ENCODE data around the gene PRSS27. TPM values are rescaled to one million over a fixed set of nuclear protein-coding genes. Genes with fewer than 3 reads are reported as not detected.

Gene PRSS27
- total RNA-seq, 1 donor from 2014 or later: 1.0 TPM

GRCh38 chr16:2728034-2728433 is 8.0 kb upstream of the PRSS27 start:
- intact Hi-C loops (cut with micrococcal nuclease): no loop called here

DNA sequence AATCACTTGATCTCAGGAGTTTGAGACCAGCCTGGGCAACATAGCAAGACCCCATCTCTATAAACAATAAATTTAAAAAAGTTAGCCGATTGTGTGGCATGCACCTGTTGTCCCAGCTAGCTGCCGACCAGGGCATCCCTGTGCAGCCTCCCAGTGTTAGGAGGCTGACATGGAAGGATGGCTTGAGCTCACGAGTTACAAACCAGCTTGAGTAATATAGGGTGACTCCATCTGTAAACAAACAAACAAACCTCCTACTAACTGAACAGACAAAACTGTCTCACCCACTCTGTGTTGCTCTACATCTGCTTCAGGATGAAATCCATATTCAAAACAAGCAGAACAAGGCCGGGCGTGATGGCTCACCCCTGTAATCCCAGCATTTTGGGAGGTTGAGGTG is 6.9 kb upstream of the PRSS27 start:
- intact Hi-C loops (cut with micrococcal nuclease): no loop called here

DNA sequence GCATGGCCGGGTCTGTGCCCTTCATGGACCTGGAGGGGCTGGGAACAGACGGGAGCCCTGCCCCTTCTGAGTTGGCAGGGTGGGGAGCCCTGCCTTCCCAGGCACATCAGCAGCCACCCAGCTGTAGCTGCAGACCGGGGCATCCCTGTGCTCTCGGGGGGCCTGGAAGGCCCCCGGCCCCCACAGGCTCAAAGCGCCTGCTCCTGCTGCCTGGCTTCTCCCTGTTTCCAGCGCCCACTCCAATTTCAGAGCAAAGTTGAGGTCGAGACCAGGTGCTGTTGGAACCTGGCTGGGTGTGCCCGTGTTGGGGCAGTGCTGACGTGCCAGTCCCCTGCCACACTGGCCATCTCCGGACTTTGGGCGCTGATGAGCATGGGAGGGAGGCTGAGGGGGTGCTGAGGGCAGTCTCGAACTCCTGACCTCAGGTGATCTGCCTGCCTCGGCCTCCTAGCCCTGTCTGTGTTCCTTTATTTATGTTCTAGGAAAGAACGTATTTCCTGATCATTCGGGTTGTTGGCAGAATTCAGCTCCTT is 4.9 kb upstream of the PRSS27 start:
- intact Hi-C loops (cut with micrococcal nuclease): no loop called here

DNA sequence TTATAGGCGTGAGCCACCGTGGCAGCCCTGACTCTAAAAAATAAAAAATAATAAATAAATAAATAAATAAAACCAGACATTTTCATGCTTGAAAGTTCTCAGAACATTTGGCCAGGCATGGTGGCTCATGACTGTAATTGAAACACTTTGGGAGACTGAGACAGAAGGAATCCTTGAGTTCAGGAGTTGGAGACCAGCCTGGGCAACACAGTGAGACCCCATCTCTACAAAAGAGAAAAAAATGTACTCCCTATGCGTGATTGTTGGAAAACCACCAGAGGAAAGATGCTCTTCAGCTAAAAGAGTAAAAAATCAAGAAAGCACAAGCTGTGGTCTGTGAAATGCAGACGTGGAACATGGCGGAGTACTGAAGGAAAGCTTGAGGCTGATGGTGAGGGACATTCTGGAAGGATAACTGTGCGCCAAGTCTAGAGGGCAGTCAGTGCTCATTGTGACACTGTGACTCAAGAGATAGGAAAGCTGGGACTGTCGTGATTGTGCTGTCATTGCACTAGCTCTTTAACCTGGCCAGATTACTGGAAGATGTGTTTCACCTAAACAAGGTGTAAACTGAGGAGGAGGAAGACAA is 4.2 kb upstream of the PRSS27 start:
- intact Hi-C loops (cut with micrococcal nuclease): no loop called here

DNA sequence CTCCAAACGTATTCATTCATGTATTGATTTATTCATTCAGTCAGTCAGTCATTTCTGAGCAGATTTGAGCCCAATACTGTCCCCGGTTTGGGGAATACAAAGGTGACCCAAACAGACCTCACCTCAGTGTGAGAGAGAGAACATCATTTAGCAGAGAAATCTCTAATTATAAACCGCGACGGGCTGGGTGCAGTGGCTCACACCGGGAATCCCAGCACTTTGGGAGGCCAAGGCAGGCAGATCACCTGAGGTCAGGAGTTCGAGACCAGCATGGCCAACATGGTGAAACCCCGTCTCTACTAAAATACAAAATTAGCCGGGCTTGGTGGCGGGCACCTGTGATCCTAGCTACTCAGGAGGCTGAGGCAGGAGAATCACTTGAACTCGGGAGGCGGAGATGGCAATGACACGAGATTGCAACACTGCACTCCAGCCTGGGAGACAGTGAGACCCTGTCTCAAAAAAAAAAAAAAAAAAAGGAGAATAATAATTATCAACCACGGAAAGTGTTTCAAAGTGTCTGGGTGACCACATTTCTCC is 1.7 kb upstream of the PRSS27 start:
- intact Hi-C loops (cut with micrococcal nuclease): loop anchor here (1.0 to 2.0 kb wide), 3 partner anchors 31 to 247 kb away; partner anchors contain the start of genes KCTD5, PAQR4 and SRRM2

DNA sequence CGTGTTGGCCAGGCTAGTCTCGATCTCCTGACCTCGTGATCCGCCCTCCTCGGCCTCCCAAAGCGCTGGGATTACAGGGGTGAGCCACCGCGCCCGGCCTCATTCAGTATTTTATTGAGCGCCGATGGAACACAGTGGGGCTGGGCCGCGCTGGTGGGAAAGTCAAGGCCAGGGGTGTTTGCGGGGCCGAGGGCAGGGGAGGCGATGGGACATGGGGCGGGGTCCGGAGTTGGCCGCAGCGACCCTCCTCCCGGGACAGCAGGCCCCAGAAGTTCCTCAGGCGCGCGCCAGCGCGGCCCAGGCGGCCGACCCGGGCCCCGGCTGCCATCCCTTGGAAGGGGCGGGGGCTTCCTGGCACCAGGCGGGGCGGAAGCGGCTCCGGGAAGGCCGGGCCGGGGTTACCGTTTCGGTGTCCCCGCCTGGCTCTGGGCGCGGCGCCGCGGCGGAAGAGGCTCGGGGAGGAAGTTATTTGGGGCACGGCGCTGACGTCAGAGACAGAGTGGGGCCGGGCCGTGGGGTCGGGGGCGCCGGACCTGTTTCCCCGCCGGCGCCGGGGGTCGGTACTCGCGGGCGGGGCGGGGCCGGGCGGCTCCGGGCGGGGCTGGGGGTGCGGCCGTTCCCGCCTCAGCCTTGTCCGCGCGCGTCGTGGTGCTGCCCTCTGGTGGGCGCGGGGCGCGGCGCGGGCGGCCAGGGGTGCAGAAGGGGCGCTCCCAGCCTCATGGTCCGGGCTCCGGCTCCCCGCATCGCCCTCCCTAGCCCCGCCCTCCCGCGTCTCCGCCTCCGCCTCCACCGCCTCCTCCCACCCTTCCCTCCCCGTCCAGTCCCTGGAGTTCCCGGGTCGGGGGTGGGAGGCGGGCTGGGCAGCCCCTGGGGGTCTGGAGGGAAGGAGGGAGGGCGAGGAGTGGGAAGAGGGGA is 952 bp upstream of the PRSS27 start:
- intact Hi-C loops (cut with micrococcal nuclease): loop anchor here (1.0 to 2.0 kb wide), 3 partner anchors 32 to 248 kb away; partner anchors contain the start of genes KCTD5, PAQR4 and SRRM2

DNA sequence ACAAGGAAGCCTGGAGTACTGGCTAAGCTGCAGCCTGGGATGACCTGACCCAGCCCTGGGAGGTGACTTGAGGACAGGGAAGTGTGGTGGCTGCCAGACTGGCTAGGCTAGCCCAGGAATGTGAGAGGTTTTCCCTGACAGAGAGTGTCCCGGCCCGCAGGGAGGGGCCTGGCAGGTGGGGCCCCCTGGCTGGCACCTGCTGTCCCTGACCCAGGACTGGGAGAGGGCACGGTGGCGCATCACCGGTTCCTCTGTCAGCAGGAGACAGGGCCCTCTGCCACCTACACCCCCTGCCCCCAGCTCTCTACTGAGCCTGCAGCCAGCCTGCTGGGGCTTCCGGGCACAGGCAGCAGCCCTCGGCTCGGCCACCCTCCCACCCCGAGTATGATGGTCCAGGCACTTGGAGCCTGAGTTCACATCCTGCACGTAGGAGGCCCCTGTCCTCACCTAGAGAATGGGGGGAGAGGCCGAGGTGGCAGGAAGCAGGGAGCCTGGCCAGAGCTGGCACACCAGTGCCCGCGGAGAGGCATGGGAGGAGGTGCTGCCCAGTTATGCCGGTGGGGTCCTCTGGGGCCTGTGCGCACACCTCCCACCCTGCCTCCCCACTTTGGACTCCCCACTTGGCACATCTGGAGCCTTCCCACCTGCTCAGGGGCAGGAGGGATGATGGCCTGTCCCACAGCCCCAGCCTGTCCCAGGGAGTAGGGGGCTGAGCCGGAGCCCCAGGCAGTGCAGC is 528 bp downstream of the PRSS27 start:
- intact Hi-C loops (cut with micrococcal nuclease): loop anchor here (2.0 kb wide), 2 partner anchors 33 to 249 kb away; partner anchors contain the start of genes PAQR4 and SRRM2

DNA sequence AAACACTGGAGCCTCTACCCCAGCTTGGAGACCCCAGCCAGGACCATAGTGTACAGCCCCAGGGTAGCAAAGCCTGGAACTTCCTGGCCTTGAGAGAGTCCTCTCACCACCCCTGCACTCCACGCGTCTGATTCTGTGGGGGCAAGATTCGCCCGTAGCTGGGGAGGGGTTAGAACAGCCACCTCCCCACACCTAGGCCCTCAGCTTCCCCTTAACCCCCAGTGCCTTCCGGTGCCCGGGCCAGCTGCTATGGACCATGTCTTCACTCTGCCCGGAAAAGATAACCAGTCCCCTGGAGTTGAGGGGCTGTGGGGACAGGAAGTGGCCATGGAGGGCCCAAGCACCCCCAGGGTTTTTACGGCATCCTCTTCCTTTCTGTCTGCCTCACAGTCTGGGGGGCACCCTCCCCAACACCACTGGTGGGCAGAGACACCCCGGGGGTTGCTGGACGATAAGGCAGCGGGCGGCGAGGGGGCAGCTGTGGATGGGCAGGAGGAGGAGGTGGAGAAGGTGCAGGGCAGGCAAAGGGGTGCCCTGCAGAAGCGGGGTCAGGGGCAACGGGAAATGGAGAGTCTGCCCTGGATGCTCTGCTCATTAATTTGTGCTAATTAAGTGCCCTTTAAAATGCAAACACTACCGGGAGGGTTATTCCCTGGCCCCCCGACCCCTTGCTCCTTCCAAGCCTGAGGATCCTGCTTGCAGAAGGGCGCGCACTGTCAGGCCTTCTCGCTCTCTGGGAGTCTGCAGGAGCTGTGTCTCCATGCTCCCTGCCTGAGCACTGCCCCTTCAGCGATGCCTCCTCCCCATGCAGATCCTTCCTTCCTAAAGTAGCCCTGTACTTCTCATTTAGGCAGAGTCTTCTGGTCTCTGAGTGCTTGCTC is 2.4 kb downstream of the PRSS27 start:
- intact Hi-C loops (cut with micrococcal nuclease): no loop called here

DNA sequence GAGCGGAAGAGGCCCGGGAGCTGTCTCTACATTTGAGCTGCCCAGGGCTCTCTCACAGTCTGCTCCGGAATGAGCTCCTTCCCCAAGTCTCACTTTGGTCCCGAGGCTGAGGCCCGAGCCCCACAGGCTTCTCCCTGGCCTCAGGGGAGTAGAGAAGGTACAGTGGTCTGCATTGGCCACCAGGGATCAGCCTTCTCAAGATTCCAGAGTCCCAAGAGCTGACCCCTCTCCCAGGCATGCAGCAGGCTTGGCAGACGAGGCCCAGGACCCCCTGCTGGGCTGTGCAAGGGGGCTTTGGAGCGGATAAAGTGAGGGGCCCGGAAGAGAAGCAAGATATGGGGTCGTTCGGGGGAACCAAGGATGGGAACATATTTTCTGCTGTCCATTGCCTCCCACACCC is 3.1 kb downstream of the PRSS27 start:
- intact Hi-C loops (cut with micrococcal nuclease): no loop called here

DNA sequence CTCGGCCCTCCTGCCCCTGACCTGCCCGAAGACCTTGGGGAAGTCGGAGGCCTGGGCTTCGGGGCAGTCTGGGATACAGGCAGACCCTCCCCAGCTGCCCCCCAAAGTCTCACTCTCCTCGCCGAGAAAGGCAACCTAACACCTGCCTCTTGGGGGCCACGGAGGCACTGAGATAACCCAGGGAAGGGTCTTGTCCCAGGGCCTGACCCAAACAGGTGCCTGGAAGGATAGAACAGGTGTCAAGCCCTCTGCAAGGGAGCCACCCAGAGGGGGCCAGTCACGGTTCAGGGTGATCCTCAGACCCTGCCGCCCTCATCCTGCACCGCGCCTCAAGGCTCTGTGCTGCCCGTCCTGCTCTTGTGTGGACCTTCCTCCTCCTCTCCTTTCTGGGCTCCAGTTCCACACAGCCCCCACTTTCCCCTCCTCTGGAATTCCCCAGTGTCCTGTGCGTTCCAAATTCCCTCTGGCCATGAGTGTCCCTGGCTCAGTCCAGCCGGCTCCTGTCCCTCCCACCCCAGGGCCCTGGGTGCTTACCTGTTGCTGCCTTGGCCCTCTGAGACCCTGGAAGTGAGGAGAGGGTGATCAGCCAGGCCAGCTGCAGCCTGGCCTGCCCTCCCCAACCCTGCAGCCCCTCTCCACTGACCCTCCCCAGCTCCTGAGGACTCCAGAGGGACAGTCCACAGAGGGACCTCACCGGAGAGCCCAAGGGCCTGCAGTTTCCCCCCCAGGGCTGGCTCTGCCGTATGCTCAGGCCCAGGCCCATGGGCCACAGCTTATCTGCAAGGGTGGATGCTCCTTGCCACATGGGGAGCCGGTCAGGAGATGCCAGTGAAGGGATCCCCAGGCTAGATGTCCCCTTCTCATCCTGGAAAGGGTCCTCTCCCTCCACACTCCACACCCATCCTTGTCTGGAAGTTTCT is 3.8 kb downstream of the PRSS27 start:
- intact Hi-C loops (cut with micrococcal nuclease): loop anchor here (1.0 kb wide), 2 partner anchors 34 to 37 kb away; partner anchors contain the start of gene KCTD5

- intact Hi-C loops (cut with micrococcal nuclease): loop anchor here (1.0 kb wide), 2 partner anchors 33 to 38 kb away; partner anchors contain the start of gene KCTD5
These were observed 4.5 kb downstream of the PRSS27 start for GRCh38 chr16:2715519-2715918.

DNA sequence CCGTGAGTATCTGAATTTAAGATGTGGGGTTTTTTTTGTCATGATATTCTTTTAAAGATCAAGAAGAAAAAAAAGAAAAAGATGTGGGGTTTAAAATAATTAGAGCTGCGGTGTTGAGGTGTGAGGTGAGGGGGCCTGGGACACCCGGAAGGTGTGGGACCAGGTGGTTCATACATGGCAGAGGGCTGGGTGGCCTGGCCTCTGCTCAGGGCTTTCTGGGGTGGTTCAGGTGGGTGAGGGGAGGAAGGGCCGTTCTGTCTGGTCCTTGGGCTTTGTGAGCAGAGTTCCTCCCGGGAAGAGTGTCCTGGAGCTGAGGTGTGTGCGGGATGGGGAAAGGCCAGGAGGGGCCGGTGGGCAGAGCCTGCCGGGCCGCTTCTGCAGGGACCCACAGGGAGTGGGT is 5.0 kb downstream of the PRSS27 start:
- intact Hi-C loops (cut with micrococcal nuclease): loop anchor here (1.0 kb wide), 2 partner anchors 33 to 38 kb away; partner anchors contain the start of gene KCTD5

DNA sequence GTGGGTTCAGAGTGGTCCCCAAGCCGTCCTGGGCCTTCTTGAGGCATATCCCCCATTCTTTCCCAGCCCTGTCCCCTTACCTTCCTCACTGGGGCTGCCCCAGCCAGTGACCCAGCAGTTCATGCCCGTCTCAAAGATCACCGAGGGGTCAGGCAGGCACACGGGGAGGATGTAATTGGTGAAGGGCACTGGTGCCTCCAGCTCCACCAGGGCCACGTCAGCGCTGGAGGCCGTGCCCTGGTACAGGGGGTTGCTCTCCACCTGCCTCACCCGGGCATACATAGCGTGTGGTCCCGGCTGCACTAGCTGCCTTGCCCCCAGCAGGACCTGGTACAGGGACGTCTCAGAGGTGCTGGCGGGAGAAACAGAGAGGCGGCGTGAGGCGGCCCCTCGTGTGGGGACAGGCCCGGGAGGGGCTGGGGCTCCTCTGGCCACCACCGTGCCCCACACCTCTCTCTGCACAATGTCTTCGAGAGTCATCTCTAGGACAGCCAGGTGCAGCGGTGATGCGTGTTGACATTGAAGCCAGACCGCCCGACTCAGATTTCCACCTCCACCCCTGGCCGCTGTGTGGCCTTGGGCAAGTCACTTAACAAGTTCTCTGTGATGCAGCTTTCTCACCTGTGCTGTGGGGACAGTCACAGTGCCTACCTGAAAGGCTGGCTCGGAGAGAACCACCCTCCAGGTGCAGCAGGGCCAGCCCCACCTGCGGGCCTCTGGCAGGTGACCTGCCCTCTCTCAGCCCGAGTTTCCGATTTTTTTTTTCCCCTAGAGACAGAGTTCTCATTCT is 5.8 kb downstream of the PRSS27 start:
- intact Hi-C loops (cut with micrococcal nuclease): no loop called here

DNA sequence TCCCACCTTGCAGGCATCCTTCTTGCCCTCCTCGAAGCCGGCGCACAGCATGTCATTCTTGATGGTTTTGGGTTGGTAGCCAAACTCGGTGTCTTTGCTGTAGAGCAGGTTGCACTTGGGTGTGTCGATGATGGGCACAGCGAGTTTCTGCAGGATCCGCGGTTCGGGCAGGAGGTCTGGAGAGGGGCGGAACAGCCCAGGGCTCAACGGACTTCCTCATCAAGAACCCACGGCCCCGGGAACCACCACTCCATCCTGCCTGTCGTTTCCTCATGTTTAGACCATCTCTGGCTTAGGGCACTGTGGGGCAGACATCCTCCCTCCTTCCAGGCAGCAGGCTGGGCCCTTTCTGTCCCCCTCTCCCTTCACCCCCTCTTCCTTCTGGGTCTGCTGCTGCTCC is 6.5 kb downstream of the PRSS27 start:
- intact Hi-C loops (cut with micrococcal nuclease): no loop called here

DNA sequence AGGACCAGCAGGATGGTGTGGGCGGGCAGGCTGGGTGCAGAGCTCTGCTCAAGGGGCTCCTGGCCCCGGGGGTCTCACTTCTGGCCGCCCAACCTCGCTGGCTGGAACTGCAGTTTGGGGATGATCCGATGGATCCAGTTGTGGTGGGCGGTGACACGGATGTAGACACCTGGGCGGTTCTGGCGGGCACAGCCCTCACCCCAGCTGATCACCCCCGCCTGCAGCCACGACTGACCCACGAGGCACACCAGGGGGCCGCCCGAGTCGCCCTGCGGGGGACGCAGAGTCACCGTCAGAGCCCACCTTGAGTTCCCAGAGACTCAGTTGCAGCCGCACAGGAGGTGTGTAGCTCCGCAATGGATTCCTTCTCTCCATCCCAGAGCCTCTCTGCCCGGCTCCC is 7.5 kb downstream of the PRSS27 start:
- intact Hi-C loops (cut with micrococcal nuclease): no loop called here

- intact Hi-C loops (cut with micrococcal nuclease): no loop called here
These were observed 8.0 kb downstream of the PRSS27 start for GRCh38 chr16:2712063-2712441.

DNA sequence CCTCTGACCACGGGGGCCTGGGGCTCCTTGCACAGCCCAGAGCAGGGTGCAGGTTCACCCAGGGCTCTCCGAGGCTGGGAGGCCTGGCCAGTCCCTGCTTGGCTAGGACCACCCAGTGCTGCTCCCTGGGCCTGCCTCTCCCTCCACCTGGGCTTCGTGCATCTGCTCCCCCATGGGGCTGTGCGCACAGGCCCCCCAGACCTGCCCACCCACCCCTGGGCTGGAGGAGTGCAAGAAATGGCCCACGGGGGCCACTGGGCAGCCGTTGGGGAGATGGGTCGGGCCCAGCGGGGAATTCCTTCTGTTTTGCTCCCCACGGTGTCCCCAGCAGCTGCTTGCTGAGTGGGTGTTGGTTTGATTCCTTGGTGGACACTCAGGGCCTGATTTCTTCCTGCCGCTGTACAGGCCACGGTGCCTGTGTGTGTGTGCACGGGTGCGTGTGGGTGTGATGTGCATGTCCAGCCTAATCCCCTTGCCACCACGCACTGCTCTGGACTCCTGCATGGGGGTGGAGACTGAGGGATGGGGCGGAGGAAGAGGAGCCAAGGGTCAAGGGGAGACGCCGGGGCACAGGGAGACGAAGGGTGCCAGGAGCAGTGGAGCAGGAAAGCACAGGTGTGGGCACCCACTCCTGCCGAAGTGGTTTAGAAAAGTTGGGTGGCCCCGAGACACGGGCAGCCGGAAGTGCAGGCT is 8.5 kb downstream of the PRSS27 start:
- intact Hi-C loops (cut with micrococcal nuclease): no loop called here
